8988T (cell line): Measurements from ENCODE around the gene MYORG.

ENCODE experiments used
- DNase-seq: peaks from one replicate; pipeline ENCODE4 v3.0.0; 2011

The MYORG gene

GRCh38 chr9:34332076-34332964 is 44.4 kb downstream of the MYORG start:
- DNase-seq: no peak

DNA sequence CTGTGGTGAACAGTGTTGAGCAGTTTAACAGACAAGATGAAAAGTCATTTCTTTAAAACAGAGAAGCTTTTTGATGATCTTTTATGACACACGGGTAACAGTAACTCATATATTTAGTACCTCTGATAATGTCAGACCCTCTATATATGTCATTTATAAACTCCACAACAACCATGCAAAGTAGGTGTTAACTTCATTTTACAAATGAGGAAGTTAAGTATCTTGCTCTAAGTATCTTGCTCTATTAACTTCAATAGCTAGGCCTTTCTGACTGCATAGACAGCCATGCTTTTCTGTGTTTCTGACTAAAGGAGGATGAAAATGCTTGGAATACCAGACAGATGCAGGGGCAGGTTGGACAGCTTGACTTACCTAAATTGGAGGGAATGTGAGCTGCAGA is 45.5 kb downstream of the MYORG start:
- DNase-seq: no peak

DNA sequence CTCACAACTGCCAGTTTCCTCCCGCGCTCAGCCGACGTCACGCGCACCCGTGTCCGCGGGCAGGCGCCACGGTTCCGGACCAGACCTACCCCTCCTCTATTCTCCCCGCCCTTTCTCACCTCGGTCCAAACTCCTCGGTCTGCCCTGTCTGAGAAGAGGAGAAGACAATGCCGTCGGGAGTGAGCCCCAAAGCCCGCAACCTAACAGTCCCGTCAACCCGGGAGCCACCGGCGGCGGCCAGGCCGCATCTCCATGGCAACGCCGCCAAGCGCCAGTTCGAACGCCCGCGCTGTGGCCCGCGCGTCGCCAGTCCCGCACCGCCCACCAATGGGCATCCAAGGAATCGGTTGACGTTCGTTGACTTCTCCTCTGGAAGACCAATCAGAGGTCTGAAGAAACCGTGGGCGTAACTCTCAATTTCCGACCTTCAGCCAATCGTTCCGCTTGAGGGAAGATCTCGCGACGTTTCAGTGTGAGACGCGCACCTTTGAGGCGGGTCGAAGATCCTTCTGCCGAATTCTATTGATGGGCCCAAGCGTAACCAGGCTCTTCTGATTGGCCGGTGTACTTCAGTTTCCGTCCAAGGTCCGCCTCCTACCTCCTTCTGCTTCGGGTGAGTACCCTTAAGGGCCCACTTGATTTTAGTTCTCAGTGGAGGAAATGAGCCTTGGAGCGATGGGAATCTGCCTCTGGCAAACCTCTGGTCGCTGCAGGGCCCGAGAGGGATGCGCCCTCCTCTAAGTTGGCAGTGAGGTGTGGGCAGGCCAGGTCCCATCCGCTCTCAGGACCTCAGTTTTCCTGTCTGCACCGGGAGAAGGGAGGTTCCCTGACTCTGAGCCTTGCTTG is 47.5 kb downstream of the MYORG start, which contains the start of the genes KIF24 and NUDT2:
Gene KIF24, minus strand, starts transcription at position 282 of the 846 bp plus-strand sequence. CDS start 17,922 bp downstream, outside the sequence.
Gene NUDT2, plus strand, starts transcription at position 583 of the 846 bp plus-strand sequence. CDS start 9,471 bp downstream, outside the sequence.
- peak; percentile 51 for DNase-seq

DNA sequence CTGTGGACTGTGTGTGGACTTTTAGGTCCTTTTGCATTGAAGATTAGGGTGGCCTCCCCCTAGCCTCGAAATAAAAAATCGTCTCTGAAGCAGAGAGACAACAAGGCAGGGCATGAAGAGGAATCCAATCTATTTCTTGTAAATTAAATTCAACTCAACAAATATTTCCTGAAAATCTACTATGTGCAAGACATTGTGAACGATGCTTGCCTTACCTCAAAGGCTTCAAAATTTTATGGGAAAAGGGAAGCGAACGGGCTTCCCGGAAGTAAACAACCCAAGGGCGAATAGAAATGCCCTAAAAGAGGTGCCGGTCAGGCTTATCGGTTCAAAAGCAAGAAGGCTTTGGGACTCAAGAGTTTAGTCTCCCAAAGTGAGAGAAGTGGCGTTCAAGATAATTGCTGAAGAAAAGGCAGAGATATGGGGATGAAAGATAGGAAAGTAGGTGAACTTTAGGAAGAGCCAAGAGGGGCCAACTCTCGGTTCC is 48.2 kb downstream of the MYORG start:
- DNase-seq: no peak

GRCh38 chr9:34326690-34327089 is 50.0 kb downstream of the MYORG start:
- no peak for DNase-seq

DNA sequence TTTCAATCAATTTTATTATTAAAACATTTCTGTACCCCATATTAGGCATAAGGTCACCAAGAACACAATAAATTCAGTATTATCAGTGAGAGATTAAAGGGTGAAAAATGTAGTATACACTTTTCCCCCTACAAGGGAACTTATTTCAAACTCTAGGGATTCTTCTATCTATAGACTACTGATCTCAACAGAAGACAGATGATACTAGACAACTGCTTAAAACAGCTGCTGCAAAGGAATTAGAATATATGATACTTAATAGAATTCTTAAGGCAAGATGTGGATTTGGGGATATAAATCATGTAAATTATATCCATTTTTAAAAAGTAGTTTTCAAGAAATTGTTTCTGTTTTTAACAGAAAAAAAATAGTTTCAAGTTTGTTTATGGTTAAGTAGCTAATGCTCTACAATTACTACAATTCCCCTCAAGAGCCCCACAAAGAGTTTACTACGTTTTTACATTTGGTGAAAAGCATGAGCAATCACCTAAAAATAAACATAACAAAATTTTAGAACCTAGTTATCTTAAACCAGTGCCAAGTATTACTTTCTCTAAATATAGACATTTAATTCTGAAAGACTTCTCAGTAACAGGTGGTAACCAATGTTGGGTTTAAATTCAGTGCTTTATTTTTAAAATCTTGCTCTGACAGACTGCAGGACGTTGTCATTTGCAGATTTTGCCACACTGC is 53.7 kb downstream of the MYORG start:
- DNase-seq: no peak

DNA sequence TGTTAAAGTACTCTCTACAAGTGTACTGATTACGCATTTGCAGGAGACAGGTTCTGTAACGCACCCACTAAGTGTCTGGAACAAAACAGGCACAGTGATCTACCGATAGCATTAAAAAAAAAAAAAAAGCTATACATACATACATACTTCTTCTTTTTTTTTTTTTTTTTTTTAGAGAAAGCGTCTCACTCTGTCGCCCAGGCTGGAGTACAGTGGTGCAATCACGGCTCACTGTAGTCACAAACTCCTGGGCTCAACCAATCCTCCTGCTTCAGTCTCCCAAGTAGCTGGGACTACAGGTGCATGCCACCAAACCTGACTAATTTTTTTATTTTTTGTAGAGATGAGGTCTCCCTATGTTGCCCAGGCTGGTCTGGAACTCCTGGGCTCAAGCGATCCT is 55.2 kb downstream of the MYORG start:
- no peak for DNase-seq

- no peak for DNase-seq
Observed at GRCh38 chr9:34318163-34318790, 58.4 kb downstream of the MYORG start.

- DNase-seq: no peak
Observed at GRCh38 chr9:34317436-34317835, 59.3 kb downstream of the MYORG start.
